GM12892 (cell line): Measurements from ENCODE around the gene ATP10A.

Experiments used
- DNase-seq: peaks from one replicate; pipeline ENCODE4 v3.0.0; 2011; ENCODE audit not compliant: insufficient read length
- FAIRE-seq: peaks from 2 replicates; lab custom pipeline; 2011; peaks lifted over from hg19 to GRCh38; lab: Jason Lieb, UNC
- POLR2A ChIP-seq: IDR thresholded peaks from 2 replicates; pipeline ENCODE4 v1.6.1; 2011; ENCODE audit warnings: low read depth, low read length, control low read depth
- POLR2AphosphoS5 ChIP-seq: IDR thresholded peaks from 2 replicates; pipeline ENCODE4 v1.6.1; 2011; ENCODE audit warnings: low read depth, low read length, control low read depth
- TAF1 ChIP-seq: IDR thresholded peaks from 2 replicates; pipeline ENCODE4 v1.6.1; 2011; ENCODE audit warnings: low read depth, mild to moderate bottlenecking, control low read depth, low read length, borderline replicate concordance

The ATP10A gene

GRCh38 chr15:25683911-25684310, 179.2 kb downstream of the ATP10A start:
- TF ChIP-seq POLR2AphosphoS5 (no peak), TAF1 (no peak), POLR2A (no peak)
- no peak for FAIRE-seq
- DNase-seq, result no peak

GRCh38 chr15:25683415-25683814, 179.7 kb downstream of the ATP10A start:
- FAIRE-seq (no peak), DNase-seq (no peak)
- TF ChIP-seq TAF1, result no peak
- TF ChIP-seq POLR2AphosphoS5, result no peak
- no peak for TF ChIP-seq POLR2A

GRCh38 chr15:25682340-25682739, 180.8 kb downstream of the ATP10A start:
- FAIRE-seq (no peak), DNase-seq (no peak)
- TF ChIP-seq TAF1, result no peak
- no peak for TF ChIP-seq POLR2AphosphoS5
- TF ChIP-seq POLR2A, result no peak

GRCh38 chr15:25680686-25681025, 182.5 kb downstream of the ATP10A start:
- TF ChIP-seq POLR2A, result no peak
- no peak for FAIRE-seq
- DNase-seq, result no peak

- TF ChIP-seq TAF1, result no peak
- TF ChIP-seq POLR2AphosphoS5, result no peak
- TF ChIP-seq POLR2A, result no peak
- DNase-seq (no peak), FAIRE-seq (no peak)
Observed at GRCh38 chr15:25679964-25680685, 183.0 kb downstream of the ATP10A start.

GRCh38 chr15:25679492-25679891, 183.6 kb downstream of the ATP10A start:
- FAIRE-seq (no peak), DNase-seq (no peak)
- TF ChIP-seq TAF1 (no peak), POLR2AphosphoS5 (no peak), POLR2A (no peak)

- DNase-seq (no peak), FAIRE-seq (no peak)
- TF ChIP-seq POLR2A (no peak), TAF1 (no peak), POLR2AphosphoS5 (no peak)
Observed at GRCh38 chr15:25678500-25678855, 184.6 kb downstream of the ATP10A start.

GRCh38 chr15:25677719-25678499, 185.2 kb downstream of the ATP10A start:
- no peak for FAIRE-seq
- TF ChIP-seq POLR2A (no peak), POLR2AphosphoS5 (no peak), TAF1 (no peak)
- no peak for DNase-seq

- TF ChIP-seq POLR2AphosphoS5 (no peak), TAF1 (no peak), POLR2A (no peak)
- FAIRE-seq (no peak), DNase-seq (no peak)
Observed at GRCh38 chr15:25676070-25676469, 187.1 kb downstream of the ATP10A start.

GRCh38 chr15:25675396-25675795, 187.7 kb downstream of the ATP10A start:
- no peak for FAIRE-seq
- no peak for DNase-seq
- TF ChIP-seq POLR2A, result no peak
- no peak for TF ChIP-seq POLR2AphosphoS5

- DNase-seq, result no peak
- no peak for FAIRE-seq
- TF ChIP-seq TAF1 (no peak), POLR2A (no peak), POLR2AphosphoS5 (no peak)
Observed at GRCh38 chr15:25674913-25675312, 188.2 kb downstream of the ATP10A start.

- DNase-seq, result no peak
- no peak for TF ChIP-seq POLR2AphosphoS5
- TF ChIP-seq TAF1, result no peak
- no peak for TF ChIP-seq POLR2A
- no peak for FAIRE-seq
Observed at GRCh38 chr15:25673972-25674371, 189.2 kb downstream of the ATP10A start.
